Neural cell (in vitro differentiated cells): ENCODE results near the gene RGS1.

Source experiments
- CTCF ChIP-seq: fragments of 450-650 bp; IDR thresholded peaks from 2 replicates; pipeline ENCODE4 v1.5.1; 2014; ENCODE audit warnings: antibody characterized with exemption, mild to moderate bottlenecking, moderate library complexity; ENCODE audit not compliant: poor library complexity, severe bottlenecking
- EP300 ChIP-seq: fragments of 450-650 bp; conservative IDR thresholded peaks from 2 replicates; pipeline ENCODE4 v1.6.1; 2014; ENCODE audit warnings: antibody characterized with exemption, mild to moderate bottlenecking, moderate library complexity; ENCODE audit not compliant: poor library complexity, severe bottlenecking
- TAF1 ChIP-seq: IDR thresholded peaks from 2 replicates; pipeline ENCODE4 v1.6.1; 2012; ENCODE audit warnings: low read depth

GRCh38 chr1:192603218-192603787 lies 27.7 kb downstream of the RGS1 start:
- TF ChIP-seq CTCF (no peak), TAF1 (no peak), EP300 (no peak)
